Body of pancreas (tissue), 4 donors: ENCODE data around the gene GLRA3. TPM values are rescaled to one million over a fixed set of nuclear protein-coding genes. Genes with fewer than 3 reads are reported as not detected.

Source experiments
- ATAC-seq: fragments of 150-250 bp; one replicate; pipeline ENCODE4 v1.9.1; 2016
- DNase-seq, 4 donors: peaks; one replicate each; pipeline ENCODE4 v3.0.0-alpha.2; 2019
- H3K27ac ChIP-seq, 4 donors: fragments of 200-600 bp; sonication (generic); 1 replicate in 3 of 4; 2 replicates in 1 of 4; pipeline versions ENCODE4 v1.5.1 to v1.6.1; 2016 to 2019; ENCODE audit warnings: mild to moderate bottlenecking in 1 of 4, mixed read lengths in 1 of 4, moderate library complexity in 1 of 4
- H3K27me3 ChIP-seq, 2 donors: fragments of 200-600 bp; sonication (generic); one replicate each; pipeline ENCODE4 v1.6.0; 2016; ENCODE audit warnings: mild to moderate bottlenecking in 1 of 2
- H3K36me3 ChIP-seq, 2 donors: fragments of 200-600 bp; sonication (generic); replicated peaks in 1 of 2; 2 replicates each; pipeline ENCODE4 v1.5.1; 2016; ENCODE audit warnings: low read depth in 2 of 2; ENCODE audit not compliant: insufficient read depth in 1 of 2
- H3K4me1 ChIP-seq: fragments of 200-600 bp; sonication (generic); one replicate; pipeline ENCODE4 v1.6.0; 2016
- H3K4me3 ChIP-seq, 2 donors: fragments of 200-600 bp; sonication (generic); 1 replicate in 1 of 2; 2 replicates in 1 of 2; pipeline ENCODE4 v1.5.1; 2016 to 2019
- H3K9me3 ChIP-seq, 3 donors: fragments of 200-600 bp; sonication (generic); 1 replicate in 2 of 3; 2 replicates in 1 of 3; pipeline ENCODE4 v1.5.1; 2016
- POLR2A ChIP-seq, 3 donors: fragments of 450-650 bp; IDR thresholded peaks; one replicate each; pipeline ENCODE4 v1.6.1; 2016; ENCODE audit warnings: antibody characterized with exemption in 3 of 3, mild to moderate bottlenecking in 2 of 3
- WGBS, 2 donors: methylation state at CpG; one replicate each; pipeline ENCODE4 v1.1.5; 2017; 5-methylcytosine and 5-hydroxymethylcytosine counted together
- intact Hi-C: fragments of 100-400 bp; cut with DNase I; formaldehyde crosslinking; loops from one replicate; pipeline ENCODE4 v1.15.1; 2023
- total RNA-seq, 2 donors: library from RNA; depleted of rRNA; stranded (reverse); fragments of >200 nt; gene quantifications; one replicate each; pipeline ENCODE4 v1.1.0, GENCODE V29; 2016
- TF ChIP-seq, protein P1 (sequence below), 7 experiments: fragments of 450-650 bp in 4 of 7; fragments of 200-600 bp in 3 of 7; sonication (generic) in 3 of 7; IDR thresholded peaks; one replicate each; pipeline ENCODE4 v1.5.1; 2016 to 2019; ENCODE audit warnings: antibody characterized with exemption in 7 of 7

GLRA3 gene
- total RNA-seq, 2 donors from 2014 or later: 0.26 TPM; not detected in 1

DNA sequence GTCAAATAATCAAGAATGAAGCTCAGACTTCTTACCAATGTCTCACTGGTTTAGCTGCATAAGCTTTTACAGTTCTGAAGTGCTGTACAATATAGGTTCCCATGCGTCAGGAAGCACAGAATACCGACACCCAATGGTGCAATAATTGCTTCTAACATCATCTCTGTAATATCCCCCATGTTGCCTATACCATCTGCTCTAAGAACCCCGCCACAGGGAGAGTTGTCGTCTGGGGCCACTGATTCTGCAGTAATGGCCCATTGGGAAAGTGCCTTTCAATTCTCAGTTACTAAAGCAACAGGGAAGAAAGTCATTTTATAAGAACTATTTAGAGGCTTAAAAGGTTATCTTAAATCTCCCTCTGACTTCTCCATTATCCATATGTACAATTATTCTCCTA is 94.9 kb downstream of the GLRA3 start:
- Histone ChIP-seq H3K27ac (no peak overlapping the region), H3K4me1 (no peaks in the 10 kb centered on the region), H3K27me3 (no peaks in the 10 kb centered on the region), H3K4me3 (no peak overlapping the region), H3K36me3 (no peaks in the 10 kb centered on the region), H3K9me3 (no peaks in the 10 kb centered on the region)
- ATAC-seq (no peak), DNase-seq (no peak)
- 74 to 85% methylated on average over 4 of the region's 4 CpGs for WGBS, 2 donors
- TF ChIP-seq POLR2A (IDR thresholded peaks at IDR 0.05): no peak
- TF ChIP-seq, protein P1, sequence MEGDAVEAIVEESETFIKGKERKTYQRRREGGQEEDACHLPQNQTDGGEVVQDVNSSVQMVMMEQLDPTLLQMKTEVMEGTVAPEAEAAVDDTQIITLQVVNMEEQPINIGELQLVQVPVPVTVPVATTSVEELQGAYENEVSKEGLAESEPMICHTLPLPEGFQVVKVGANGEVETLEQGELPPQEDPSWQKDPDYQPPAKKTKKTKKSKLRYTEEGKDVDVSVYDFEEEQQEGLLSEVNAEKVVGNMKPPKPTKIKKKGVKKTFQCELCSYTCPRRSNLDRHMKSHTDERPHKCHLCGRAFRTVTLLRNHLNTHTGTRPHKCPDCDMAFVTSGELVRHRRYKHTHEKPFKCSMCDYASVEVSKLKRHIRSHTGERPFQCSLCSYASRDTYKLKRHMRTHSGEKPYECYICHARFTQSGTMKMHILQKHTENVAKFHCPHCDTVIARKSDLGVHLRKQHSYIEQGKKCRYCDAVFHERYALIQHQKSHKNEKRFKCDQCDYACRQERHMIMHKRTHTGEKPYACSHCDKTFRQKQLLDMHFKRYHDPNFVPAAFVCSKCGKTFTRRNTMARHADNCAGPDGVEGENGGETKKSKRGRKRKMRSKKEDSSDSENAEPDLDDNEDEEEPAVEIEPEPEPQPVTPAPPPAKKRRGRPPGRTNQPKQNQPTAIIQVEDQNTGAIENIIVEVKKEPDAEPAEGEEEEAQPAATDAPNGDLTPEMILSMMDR (IDR thresholded peaks at IDR 0.05): no peak
- intact Hi-C loops: no loop called here

DNA sequence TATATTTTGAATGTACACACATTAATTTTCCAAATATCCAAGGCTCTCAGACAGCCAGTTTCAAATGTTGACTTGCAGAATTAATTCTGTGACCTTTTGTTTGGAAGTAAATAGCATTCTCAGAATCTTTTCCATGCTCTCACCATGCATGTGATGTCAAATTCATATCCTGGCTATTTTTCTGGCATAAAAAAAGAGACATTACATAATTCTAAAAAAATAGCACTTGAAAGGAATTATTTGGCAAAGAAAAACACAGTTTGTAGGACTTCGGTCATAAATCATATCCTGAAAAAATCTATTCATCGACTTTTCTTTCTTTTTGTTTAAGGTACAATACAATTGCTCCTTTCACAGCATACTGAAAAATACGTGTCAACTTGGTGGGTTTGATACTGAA is 111.2 kb downstream of the GLRA3 start:
- H3K9me3 ChIP-seq: no peaks in the 10 kb centered on the region
- intact Hi-C loops: no loop called here
- ATAC-seq (peak; percentile 27), DNase-seq (no peak)
- H3K27ac ChIP-seq: no peak overlapping the region
- TF ChIP-seq, protein P1 (IDR thresholded peaks at IDR 0.05): no peak
- no peak for TF ChIP-seq POLR2A (IDR thresholded peaks at IDR 0.05)
- no peaks in the 10 kb centered on the region for H3K36me3 ChIP-seq
- no peak overlapping the region for H3K4me3 ChIP-seq
- 1 to 8% methylated on average over 3 of the region's 3 CpGs for WGBS, 2 donors
- H3K27me3 ChIP-seq: no peaks in the 10 kb centered on the region
- no peaks in the 10 kb centered on the region for H3K4me1 ChIP-seq

DNA sequence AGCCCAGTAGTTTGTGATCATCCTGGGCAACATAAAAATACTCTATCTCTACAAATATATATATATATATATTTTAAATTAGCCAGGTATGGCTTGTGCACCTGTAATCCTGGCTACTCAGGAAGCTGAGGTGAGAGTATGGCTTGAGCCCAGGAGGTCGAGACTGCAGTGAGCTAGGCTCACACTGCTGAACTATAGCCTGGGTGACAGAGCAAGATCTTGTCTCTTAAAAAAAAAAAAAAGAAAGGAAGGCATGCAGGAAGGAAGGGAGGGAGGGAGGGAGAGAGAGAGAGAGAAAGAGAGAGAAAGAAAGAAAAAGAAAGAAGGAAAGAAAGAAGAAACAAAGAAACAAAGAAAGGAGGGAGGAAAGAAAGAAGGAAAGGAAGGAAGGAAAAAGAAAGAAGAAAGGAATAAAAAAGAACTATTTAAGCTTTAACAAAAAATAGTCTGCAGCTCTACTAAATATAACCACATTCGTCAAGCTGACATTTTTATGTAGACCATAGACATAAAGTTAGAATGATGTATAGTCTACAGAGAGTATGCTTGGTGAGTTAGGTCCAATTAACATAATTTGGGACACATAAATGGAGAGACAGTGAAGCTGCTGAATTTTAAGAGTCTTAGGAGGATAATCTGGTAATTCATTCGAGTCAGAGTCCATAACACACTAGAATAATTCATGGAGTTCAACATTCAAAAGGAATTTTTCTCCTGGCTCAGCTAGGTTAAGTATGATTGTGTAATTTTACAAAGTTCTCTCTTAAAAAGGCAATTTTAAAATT is 111.9 kb downstream of the GLRA3 start:
- TF ChIP-seq, protein P1 (IDR thresholded peaks at IDR 0.05): no peak
- no peak for TF ChIP-seq POLR2A (IDR thresholded peaks at IDR 0.05)
- Histone ChIP-seq H3K9me3 (no peaks in the 10 kb centered on the region), H3K27ac (no peak overlapping the region), H3K27me3 (no peaks in the 10 kb centered on the region), H3K4me1 (no peaks in the 10 kb centered on the region), H3K36me3 (no peaks in the 10 kb centered on the region), H3K4me3 (no peak overlapping the region)
- ATAC-seq: no peak
- intact Hi-C loops: no loop called here
- 21 to 33% methylated on average over 3 of the region's 3 CpGs for WGBS, 2 donors
- no peak for DNase-seq

DNA sequence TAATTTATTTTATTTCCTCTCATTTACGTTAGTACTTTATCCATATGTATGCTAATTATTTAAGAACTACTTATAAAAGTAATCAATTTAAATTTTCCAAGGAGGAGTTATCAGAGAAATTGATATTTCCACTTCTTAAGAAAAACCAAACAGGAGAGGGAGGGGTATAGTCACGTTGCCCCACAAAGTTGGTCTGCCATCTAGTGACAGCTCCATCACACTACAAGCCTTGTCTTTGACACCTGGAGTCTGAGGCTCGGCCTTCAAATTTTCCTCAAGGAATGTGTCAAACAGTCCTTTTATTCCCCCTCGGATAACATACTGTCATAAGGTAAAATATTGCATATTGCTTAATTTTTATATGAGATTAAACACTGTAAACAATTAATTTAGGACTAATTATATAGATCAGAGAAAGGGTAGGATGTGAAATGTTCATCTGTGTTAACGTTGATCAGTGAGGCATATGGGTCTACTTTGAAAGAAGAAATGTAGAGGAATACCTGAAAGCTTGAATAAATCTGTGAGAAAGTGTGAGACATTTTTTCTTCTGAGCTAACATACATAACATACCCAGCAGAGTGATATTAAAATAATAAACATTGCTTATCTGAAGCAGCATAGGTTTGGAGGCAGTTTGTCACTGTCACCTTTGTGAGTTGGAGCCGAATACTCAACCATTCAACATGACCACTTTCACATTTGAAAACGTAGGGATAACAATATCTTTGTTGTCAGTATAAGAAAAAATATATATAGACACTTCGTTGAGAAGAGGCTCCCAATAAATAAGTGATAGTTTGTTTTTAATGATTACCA is 114.4 kb downstream of the GLRA3 start:
- H3K4me3 ChIP-seq: no peak overlapping the region
- no peak overlapping the region for H3K27ac ChIP-seq
- TF ChIP-seq, protein P1 (IDR thresholded peaks at IDR 0.05): peak in 6 of 7 experiments; percentile 48 to 61 (median 52)
- TF ChIP-seq POLR2A (IDR thresholded peaks at IDR 0.05): no peak
- no peaks in the 10 kb centered on the region for H3K36me3 ChIP-seq
- no peaks in the 10 kb centered on the region for H3K4me1 ChIP-seq
- ATAC-seq: peak; percentile 78
- no peaks in the 10 kb centered on the region for H3K9me3 ChIP-seq
- DNase-seq: peak; percentile 15 to 41 (median 28)
- H3K27me3 ChIP-seq: no peaks in the 10 kb centered on the region
- WGBS, 2 donors: 31 to 32% methylated on average over 8 of the region's 8 CpGs
- intact Hi-C loops: loop anchor here (5.0 kb wide), 1 partner anchor 352 kb away; no protein-coding TSS in a partner anchor
